ENCODE results near the gene RTP5. TPM values are rescaled to one million over a fixed set of nuclear protein-coding genes. Genes with fewer than 3 reads are reported as not detected.

The RTP5 gene
- total and polyA plus RNA-seq, 2 of the 8 experiments (the other 6 are each of a cell fraction or from before 2014, with no cell fraction given) = not detected

- no peak for TF ChIP-seq GTF2F1 (IDR thresholded peaks at IDR 0.05; ENCODE audit: borderline replicate concordance, low read depth, low read length)
Observed at GRCh38 chr2:241852981-241853631, 16.4 kb upstream of the RTP5 start (continued).
